ENCODE data around the gene ARHGDIG.
"Not testable (repeated sequence)": the region's sequence is repeated elsewhere in the genome, so short reads cannot be mapped to it uniquely, and the experiment has no call there.

Gene ARHGDIG

DNA sequence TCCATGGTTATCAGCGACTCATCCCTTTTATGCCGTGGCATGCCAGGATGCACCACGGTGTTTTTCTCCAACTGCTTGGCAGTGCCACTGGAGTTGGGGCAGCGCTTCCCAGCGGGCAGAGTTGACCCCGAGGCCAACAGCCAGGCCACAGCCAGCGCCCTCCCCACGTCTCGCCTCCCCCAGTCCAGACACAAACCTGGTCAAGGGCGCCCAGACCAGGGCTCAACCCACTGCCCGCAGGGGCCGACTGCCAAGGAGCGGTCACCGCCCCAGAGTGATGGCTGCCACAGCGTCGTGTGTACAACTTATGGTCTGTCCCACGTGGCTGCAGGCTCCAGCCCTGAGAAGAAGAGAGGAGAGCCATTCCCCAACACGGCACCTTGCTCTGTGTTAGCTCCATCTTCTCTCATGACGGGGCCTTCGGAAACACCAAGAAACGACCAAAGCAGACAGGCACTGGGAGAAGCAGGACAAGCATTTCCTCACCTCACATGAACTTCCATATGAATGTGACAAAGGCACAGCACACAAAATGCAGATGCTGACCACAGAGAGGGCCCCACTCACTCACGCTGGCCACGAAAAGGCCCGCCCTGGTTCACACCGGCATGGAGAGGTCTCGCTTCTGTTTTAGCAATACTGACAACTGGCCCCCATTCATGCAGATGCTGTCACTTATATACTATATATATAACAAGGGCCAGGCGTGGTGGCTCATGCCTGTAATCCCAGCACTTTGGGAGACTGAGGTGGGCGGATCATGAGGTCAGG is 45.2 kb downstream of the ARHGDIG start:
- DNase-seq (ENCODE audit: low read depth in 2 of 2) = no peak

DNA sequence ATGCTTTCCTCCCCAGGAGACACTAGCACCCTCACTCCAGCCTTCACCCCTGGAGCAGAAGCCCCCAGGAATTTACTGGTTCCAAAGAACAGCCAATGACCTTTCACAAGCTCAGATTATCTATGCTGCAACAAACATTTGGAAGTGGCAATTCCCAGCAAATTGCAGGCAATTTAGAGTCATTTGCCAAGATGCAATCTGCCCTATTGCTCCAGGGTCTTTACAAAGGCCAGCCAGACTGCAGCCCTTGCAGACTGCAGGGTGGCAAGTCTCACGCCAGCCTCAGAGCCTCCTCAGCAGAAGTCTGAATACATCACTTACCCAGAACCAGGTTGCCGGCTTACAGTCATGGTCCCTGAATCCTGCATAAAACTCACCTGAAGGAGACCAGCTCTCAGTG is 50.4 kb downstream of the ARHGDIG start:
- DNase-seq (ENCODE audit: low read depth in 2 of 2) = no peak

DNA sequence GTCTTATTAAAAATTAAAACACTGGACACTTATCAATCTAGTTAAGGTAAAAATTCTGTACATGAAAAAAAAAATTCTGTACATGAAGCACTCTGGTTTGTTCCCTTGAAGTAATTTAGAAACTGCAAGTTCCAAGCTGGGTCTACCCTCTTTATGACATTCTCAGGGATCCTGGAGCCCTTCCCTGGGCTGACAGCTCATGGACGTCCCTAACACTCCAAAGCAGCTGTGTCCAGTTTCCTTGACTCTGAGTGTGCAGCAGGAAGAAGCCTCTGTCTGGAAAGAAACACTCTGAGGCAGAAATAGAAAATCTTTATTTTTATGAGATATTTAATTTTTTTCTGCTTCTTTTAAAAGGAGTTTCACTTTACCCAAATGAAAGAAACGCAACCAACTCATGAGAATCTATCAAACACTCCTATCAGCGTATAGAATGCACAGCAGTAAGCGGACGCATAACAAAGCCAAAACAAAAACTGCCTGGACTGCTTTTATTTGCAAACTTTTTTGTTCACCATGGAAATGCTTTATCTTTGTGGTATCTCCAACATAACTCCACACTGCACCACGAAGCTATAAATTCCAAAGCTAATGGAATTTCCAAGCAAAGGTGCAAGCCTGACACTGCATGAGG is 50.9 kb downstream of the ARHGDIG start:
- DNase-seq (ENCODE audit: low read depth in 2 of 2) = not testable (repeated sequence)

All from stimulated activated CD8-positive, alpha-beta memory T cell treated with anti-CD3 and anti-CD28 coated beads, Interleukin-2, amount 100 ng/mL, for 1 hour (primary cell).